GM23338 (cell line): ENCODE results near the gene CDH15. TPM values are rescaled to one million over a fixed set of nuclear protein-coding genes. Genes with fewer than 3 reads are reported as not detected.

ENCODE experiments used
- ATAC-seq: fragments of 200-7000 bp; cut with Tn5 transposase; 3 replicates; pipeline ENCODE4 v1.9.1; 2020
- DNase-seq: peaks from one replicate; pipeline ENCODE4 v3.0.0-alpha.2; 2015; ENCODE audit warnings: low spot score
- H2AFZ ChIP-seq: fragments of 200-600 bp; sonication (generic); 2 replicates; pipeline ENCODE4 v1.8.0; 2016; ENCODE audit warnings: antibody characterized with exemption, mild to moderate bottlenecking, moderate library complexity
- H3F3A ChIP-seq: fragments of 200-600 bp; sonication (generic); replicated peaks from 2 replicates; pipeline ENCODE4 v1.8.0; 2017; ENCODE audit warnings: antibody characterized with exemption, mixed run types, low read depth
- H3K27ac ChIP-seq: fragments of 200-600 bp; sonication (generic); 2 replicates; pipeline ENCODE4 v1.6.1; 2016; ENCODE audit warnings: low read depth
- H3K27me3 ChIP-seq: fragments of 200-600 bp; sonication (generic); 2 replicates; pipeline ENCODE4 v1.8.0; 2016; ENCODE audit warnings: mild to moderate bottlenecking, mixed run types, moderate library complexity; ENCODE audit not compliant: insufficient read depth
- H3K36me3 ChIP-seq: fragments of 200-600 bp; sonication (generic); 2 replicates; pipeline ENCODE4 v1.8.0; 2016; ENCODE audit warnings: mild to moderate bottlenecking; ENCODE audit not compliant: insufficient read depth
- H3K4me1 ChIP-seq: fragments of 200-600 bp; sonication (generic); 2 replicates; pipeline ENCODE4 v1.8.0; 2016; ENCODE audit warnings: mild to moderate bottlenecking, moderate library complexity; ENCODE audit not compliant: insufficient read depth
- H3K4me2 ChIP-seq: fragments of 200-600 bp; sonication (generic); 2 replicates; pipeline ENCODE4 v1.7.1; 2017; ENCODE audit warnings: mixed run types
- H3K4me3 ChIP-seq: fragments of 200-600 bp; sonication (generic); 2 replicates; pipeline ENCODE4 v1.6.1; 2016; ENCODE audit warnings: mixed run types
- H3K79me2 ChIP-seq: fragments of 200-600 bp; sonication (generic); replicated peaks from 2 replicates; pipeline ENCODE4 v1.8.0; 2017; ENCODE audit warnings: mild to moderate bottlenecking; ENCODE audit not compliant: insufficient read depth
- H3K9me2 ChIP-seq: fragments of 200-600 bp; sonication (generic); 2 replicates; pipeline ENCODE4 v1.8.0; 2017; ENCODE audit not compliant: insufficient read depth
- H4K20me1 ChIP-seq: fragments of 200-600 bp; sonication (generic); replicated peaks from 2 replicates; pipeline ENCODE4 v1.8.0; 2017; ENCODE audit warnings: mild to moderate bottlenecking; ENCODE audit not compliant: insufficient read depth
- H3K27ac Mint-ChIP-seq: 2 replicates; pipeline ENCODE4 v1.8.0; 2020; ENCODE audit warnings: inconsistent platforms, mild to moderate bottlenecking, moderate library complexity, mixed read lengths
- H3K27me3 Mint-ChIP-seq: 3 replicates; pipeline ENCODE4 v1.8.0; 2022; ENCODE audit warnings: low read depth, mild to moderate bottlenecking, moderate library complexity, mixed read lengths, inconsistent platforms; ENCODE audit not compliant: insufficient read depth, poor library complexity
- H3K36me3 Mint-ChIP-seq: 3 replicates; pipeline ENCODE4 v1.8.0; 2021; ENCODE audit warnings: low read depth, mild to moderate bottlenecking, inconsistent platforms, moderate library complexity, mixed read lengths
- H3K4me1 Mint-ChIP-seq: 3 replicates; pipeline ENCODE4 v1.8.0; 2020; ENCODE audit warnings: mild to moderate bottlenecking, inconsistent platforms, mixed read lengths
- H3K4me3 Mint-ChIP-seq: 3 replicates; pipeline ENCODE4 v1.8.0; 2021; ENCODE audit warnings: moderate library complexity, mild to moderate bottlenecking, inconsistent platforms, mixed read lengths
- H3K9me3 Mint-ChIP-seq: 3 replicates; pipeline ENCODE4 v1.8.0; 2020; ENCODE audit warnings: moderate library complexity, mild to moderate bottlenecking, inconsistent platforms, mixed read lengths
- EZH2 ChIP-seq: fragments of 200-600 bp; sonication (generic); IDR thresholded peaks from one replicate; pipeline ENCODE4 v1.8.0; 2017; ENCODE audit warnings: antibody characterized with exemption, mild to moderate bottlenecking, low read depth; ENCODE audit not compliant: unreplicated experiment
- EZH2phosphoT487 ChIP-seq: fragments of 200-600 bp; sonication (generic); IDR thresholded peaks from one replicate; pipeline ENCODE4 v1.8.1; 2018; ENCODE audit warnings: antibody characterized with exemption; ENCODE audit not compliant: unreplicated experiment
- JUNB ChIP-seq: IDR thresholded peaks from one replicate; pipeline ENCODE4 v1.6.1; 2016; ENCODE audit warnings: antibody characterized with exemption; ENCODE audit not compliant: unreplicated experiment
- ZNF331 ChIP-seq: fragments of 250-450 bp; sonication (Bioruptor Pico); IDR thresholded peaks from 2 replicates; pipeline ENCODE4 v1.5.0; 2020; ENCODE audit warnings: low read depth, mild to moderate bottlenecking, moderate library complexity
- polyA plus RNA-seq: library from polyadenylated mRNA; unstranded; fragments of >200 nt; fragmentation: Nextera tagmentation; extraction: Ambion mirVana; gene quantifications from 2 replicates; pipeline ENCODE4 v1.2.1, GENCODE V29; 2016
- total RNA-seq: library from RNA; depleted of rRNA; stranded (reverse); fragments of >200 nt; shearing (Covaris generic); gene quantifications from 2 replicates; pipeline ENCODE4 v1.2.3, GENCODE V29; 2014
- TF ChIP-seq, protein P1 (sequence below): fragments of 250-450 bp; sonication (Bioruptor Pico); IDR thresholded peaks from 2 replicates; pipeline ENCODE4 v1.5.0; 2020; ENCODE audit warnings: mild to moderate bottlenecking, moderate library complexity

CDH15 gene
- total and polyA plus RNA-seq, 2 experiments from 2014 or later, result 0.61 to 1.0 TPM

- H3K27me3 Mint-ChIP-seq, result peaks cover 6% of the 10 kb centered on the region
- peaks cover 5% of the 10 kb centered on the region; the same call in 1 of the 2 replicates for H3K36me3 ChIP-seq
- no peaks in the 10 kb centered on the region for H3K27me3 ChIP-seq
- no peak for TF ChIP-seq ZNF331
- no peak for TF ChIP-seq EZH2phosphoT487
- no peak for TF ChIP-seq EZH2
- TF ChIP-seq, protein P1, sequence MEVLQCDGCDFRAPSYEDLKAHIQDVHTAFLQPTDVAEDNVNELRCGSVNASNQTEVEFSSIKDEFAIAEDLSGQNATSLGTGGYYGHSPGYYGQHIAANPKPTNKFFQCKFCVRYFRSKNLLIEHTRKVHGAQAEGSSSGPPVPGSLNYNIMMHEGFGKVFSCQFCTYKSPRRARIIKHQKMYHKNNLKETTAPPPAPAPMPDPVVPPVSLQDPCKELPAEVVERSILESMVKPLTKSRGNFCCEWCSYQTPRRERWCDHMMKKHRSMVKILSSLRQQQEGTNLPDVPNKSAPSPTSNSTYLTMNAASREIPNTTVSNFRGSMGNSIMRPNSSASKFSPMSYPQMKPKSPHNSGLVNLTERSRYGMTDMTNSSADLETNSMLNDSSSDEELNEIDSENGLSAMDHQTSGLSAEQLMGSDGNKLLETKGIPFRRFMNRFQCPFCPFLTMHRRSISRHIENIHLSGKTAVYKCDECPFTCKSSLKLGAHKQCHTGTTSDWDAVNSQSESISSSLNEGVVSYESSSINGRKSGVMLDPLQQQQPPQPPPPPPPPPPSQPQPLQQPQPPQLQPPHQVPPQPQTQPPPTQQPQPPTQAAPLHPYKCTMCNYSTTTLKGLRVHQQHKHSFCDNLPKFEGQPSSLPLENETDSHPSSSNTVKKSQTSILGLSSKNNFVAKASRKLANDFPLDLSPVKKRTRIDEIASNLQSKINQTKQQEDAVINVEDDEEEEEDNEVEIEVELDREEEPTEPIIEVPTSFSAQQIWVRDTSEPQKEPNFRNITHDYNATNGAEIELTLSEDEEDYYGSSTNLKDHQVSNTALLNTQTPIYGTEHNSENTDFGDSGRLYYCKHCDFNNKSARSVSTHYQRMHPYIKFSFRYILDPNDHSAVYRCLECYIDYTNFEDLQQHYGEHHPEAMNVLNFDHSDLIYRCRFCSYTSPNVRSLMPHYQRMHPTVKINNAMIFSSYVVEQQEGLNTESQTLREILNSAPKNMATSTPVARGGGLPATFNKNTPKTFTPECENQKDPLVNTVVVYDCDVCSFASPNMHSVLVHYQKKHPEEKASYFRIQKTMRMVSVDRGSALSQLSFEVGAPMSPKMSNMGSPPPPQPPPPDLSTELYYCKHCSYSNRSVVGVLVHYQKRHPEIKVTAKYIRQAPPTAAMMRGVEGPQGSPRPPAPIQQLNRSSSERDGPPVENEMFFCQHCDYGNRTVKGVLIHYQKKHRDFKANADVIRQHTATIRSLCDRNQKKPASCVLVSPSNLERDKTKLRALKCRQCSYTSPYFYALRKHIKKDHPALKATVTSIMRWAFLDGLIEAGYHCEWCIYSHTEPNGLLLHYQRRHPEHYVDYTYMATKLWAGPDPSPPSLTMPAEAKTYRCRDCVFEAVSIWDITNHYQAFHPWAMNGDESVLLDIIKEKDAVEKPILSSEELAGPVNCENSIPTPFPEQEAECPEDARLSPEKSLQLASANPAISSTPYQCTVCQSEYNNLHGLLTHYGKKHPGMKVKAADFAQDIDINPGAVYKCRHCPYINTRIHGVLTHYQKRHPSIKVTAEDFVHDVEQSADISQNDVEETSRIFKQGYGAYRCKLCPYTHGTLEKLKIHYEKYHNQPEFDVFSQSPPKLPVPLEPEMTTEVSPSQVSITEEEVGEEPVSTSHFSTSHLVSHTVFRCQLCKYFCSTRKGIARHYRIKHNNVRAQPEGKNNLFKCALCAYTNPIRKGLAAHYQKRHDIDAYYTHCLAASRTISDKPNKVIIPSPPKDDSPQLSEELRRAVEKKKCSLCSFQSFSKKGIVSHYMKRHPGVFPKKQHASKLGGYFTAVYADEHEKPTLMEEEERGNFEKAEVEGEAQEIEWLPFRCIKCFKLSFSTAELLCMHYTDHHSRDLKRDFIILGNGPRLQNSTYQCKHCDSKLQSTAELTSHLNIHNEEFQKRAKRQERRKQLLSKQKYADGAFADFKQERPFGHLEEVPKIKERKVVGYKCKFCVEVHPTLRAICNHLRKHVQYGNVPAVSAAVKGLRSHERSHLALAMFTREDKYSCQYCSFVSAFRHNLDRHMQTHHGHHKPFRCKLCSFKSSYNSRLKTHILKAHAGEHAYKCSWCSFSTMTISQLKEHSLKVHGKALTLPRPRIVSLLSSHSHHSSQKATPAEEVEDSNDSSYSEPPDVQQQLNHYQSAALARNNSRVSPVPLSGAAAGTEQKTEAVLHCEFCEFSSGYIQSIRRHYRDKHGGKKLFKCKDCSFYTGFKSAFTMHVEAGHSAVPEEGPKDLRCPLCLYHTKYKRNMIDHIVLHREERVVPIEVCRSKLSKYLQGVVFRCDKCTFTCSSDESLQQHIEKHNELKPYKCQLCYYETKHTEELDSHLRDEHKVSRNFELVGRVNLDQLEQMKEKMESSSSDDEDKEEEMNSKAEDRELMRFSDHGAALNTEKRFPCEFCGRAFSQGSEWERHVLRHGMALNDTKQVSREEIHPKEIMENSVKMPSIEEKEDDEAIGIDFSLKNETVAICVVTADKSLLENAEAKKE (CRISPR knock-in tag), result no peak
- no peak for TF ChIP-seq JUNB
- H3K4me1 Mint-ChIP-seq, result no peaks in the 10 kb centered on the region
- peaks cover 48% of the 10 kb centered on the region for H3K36me3 Mint-ChIP-seq
- no peaks in the 10 kb centered on the region; the same call in 1 of the 2 replicates for H3K9me2 ChIP-seq
- no peak overlapping the region for H3K4me3 Mint-ChIP-seq
- no peaks in the 10 kb centered on the region for H3K4me1 ChIP-seq
- ATAC-seq (no peak), DNase-seq (no peak)
- H4K20me1 ChIP-seq, result no peaks in the 10 kb centered on the region
- H3K79me2 ChIP-seq, result no peaks in the 10 kb centered on the region
- H3K27ac ChIP-seq, result no peak overlapping the region
- no peak overlapping the region for H2AFZ ChIP-seq
- no peak overlapping the region for H3K27ac Mint-ChIP-seq
- peaks cover 35% of the 10 kb centered on the region for H3K9me3 Mint-ChIP-seq
- H3F3A ChIP-seq, result no peaks in the 10 kb centered on the region
- no peak overlapping the region for H3K4me2 ChIP-seq
- H3K4me3 ChIP-seq, result no peak overlapping the region
Observed at GRCh38 chr16:89145406-89146161, 26.0 kb upstream of the CDH15 start.
